ENCODE results near the gene TM2D1.

DNA sequence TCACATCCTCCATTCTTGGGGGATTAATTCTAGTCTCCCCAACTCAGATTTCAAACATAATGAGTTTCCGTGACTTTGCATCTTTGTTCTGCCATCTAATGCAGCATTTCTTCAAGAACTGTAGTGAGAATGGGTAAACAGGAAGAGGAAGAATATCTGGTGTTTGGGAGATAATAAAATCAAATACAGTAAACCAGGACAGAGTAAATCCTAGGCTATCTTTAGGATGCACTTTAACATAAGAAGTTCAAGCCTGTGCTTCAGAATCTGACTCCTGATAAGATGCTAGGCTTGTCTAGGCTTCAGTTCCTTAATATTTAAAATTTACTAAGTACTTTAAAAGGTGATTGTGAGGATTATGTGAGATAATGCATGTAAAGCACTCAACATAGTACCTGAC, 45.2 kb upstream of the TM2D1 start:
- TF ChIP-seq, protein P1, sequence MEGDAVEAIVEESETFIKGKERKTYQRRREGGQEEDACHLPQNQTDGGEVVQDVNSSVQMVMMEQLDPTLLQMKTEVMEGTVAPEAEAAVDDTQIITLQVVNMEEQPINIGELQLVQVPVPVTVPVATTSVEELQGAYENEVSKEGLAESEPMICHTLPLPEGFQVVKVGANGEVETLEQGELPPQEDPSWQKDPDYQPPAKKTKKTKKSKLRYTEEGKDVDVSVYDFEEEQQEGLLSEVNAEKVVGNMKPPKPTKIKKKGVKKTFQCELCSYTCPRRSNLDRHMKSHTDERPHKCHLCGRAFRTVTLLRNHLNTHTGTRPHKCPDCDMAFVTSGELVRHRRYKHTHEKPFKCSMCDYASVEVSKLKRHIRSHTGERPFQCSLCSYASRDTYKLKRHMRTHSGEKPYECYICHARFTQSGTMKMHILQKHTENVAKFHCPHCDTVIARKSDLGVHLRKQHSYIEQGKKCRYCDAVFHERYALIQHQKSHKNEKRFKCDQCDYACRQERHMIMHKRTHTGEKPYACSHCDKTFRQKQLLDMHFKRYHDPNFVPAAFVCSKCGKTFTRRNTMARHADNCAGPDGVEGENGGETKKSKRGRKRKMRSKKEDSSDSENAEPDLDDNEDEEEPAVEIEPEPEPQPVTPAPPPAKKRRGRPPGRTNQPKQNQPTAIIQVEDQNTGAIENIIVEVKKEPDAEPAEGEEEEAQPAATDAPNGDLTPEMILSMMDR (IDR thresholded peaks at IDR 0.05), result no peak
- TF ChIP-seq SMC3 (IDR thresholded peaks at IDR 0.05), result no peak

All from A549 (cell line).